Nasal cavity respiratory epithelium epithelial cell of viscerocranial mucosa (primary cell): ENCODE results near the gene LAYN. TPM values are rescaled to one million over a fixed set of nuclear protein-coding genes. Genes with fewer than 3 reads are reported as not detected.

Experiments
- total RNA-seq: library from RNA; depleted of rRNA; stranded (reverse); fragments of >200 nt; gene quantifications from 2 replicates; pipeline ENCODE4 v1.2.3, GENCODE V29; 2014

The LAYN gene
- 7.2 and 61.6 TPM in 2 replicates for total RNA-seq

GRCh38 chr11:111540114-111540936 lies at the start of gene LAYN:
Gene LAYN (plus strand): TSS chr11:111540720. CDS start chr11:111540844, 124 bp downstream.

GRCh38 chr11:111512296-111513239 lies 28.0 kb upstream of the LAYN start, which contains the start of gene BTG4:
Gene BTG4 (minus strand): TSS chr11:111512386. CDS start chr11:111498776, 13,610 bp downstream.

GRCh38 chr11:111514216-111515031 lies 26.1 kb upstream of the LAYN start, which contains the start of gene HOATZ:
Gene HOATZ (plus strand): TSS chr11:111514778. CDS start chr11:111514785, 7 bp downstream.

GRCh38 chr11:111601979-111602864 lies 61.7 kb downstream of the LAYN start, which contains the start of gene SIK2:
Gene SIK2 (plus strand): TSS chr11:111602449. CDS start chr11:111602564, 115 bp downstream.

Other genes with a start within 250 kb of the LAYN start
- gene POU2AF3, start 242.2 kb upstream of the LAYN start, total RNA-seq = 0.36 TPM in 1 of 2 replicates, not detected in the other
- gene POU2AF1, start 161.4 kb upstream of the LAYN start, total RNA-seq = 0.21 TPM in 1 of 2 replicates, not detected in the other
- gene BTG4, start 28.3 kb upstream of the LAYN start, total RNA-seq = 0.34 and 0.43 TPM in 2 replicates
- gene HOATZ, start 25.9 kb upstream of the LAYN start, total RNA-seq = not detected in 2 replicates
- 5.8 and 9.8 TPM in 2 replicates for gene SIK2, start 61.7 kb downstream of the LAYN start, total RNA-seq
- 28.4 and 33.4 TPM in 2 replicates for gene PPP2R1B, start 225.7 kb downstream of the LAYN start, total RNA-seq